Measurements from ENCODE around the gene RPP30.
"Not testable (repeated sequence)": the region's sequence is repeated elsewhere in the genome, so short reads cannot be mapped to it uniquely, and the experiment has no call there.

The RPP30 gene

DNA sequence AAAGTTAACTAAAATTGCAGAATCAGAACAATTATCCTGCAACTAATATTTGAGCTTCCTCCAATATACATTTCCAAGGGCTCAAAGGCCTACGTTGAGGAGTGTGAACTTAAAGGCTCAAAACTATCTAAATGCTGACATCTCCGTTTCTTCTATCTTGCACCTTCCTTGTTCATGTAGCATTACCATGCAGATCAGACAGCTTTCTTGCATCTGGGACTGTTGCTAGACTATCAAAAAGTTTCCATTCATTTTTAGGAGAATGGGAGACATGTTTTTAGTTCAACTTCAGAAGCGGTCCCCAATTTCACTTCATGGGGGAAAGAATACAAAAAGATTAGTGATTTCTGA is 46.2 kb downstream of the RPP30 start:
- DNase-seq, result no peak

GRCh38 chr10:90919683-90920574 is 48.2 kb downstream of the RPP30 start:
- DNase-seq, result no peak

GRCh38 chr10:90920986-90921666 is 49.4 kb downstream of the RPP30 start, which contains the start of gene ANKRD1:
TSS of gene ANKRD1 (minus strand) at chr10:90921087. CDS start at chr10:90921027, 60 bp downstream.
- no peak for DNase-seq

DNA sequence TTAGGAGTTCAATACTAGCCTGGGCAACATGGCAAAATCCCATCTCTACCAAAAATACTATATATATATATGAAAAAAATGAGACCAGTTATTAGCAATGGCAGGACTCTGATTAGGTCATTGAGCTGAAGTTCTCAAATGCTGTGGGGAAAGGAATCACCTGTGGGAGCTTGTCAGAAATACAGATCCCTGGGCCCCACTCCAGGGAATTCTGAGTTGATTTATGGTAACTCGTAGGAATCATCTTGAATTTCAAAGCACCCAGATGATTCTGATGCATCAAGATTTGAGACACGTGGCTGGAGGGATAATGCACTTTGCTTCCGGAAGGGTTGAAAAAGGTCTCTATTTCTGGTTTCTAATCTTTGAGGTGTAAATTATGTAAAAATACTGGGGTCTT is 50.1 kb downstream of the RPP30 start:
- no peak for DNase-seq

DNA sequence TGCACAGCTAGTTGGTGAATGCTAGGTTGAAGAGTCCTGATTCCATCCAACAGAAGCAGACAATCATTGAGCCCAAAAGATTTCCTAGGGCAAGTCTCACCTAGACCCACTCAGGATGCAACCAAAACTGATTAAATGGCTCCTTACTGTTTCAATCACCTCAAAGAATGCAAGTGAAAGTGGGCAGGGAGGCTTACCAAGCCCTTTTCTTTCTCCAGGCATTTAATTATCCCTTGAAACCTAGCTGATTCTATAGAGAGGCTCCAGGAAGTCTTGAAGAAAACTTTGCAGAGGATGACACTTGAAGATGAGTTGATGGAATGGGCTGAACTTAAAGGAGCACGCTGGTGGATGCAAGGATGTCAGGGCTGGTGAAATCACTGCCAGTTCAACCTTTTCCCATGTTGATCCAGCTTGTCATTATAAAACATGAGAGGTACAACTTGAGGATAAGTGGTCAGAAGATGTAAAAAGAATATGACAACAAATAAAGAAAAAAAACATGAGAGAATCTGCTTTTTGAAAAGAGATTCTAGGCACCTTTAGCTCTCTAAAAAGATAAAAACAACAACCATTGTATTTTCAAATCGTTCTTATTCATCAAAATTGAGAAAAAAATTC is 51.4 kb downstream of the RPP30 start:
- no peak for DNase-seq

- no peak for DNase-seq
Measured at GRCh38 chr10:90924552-90924951, 52.8 kb downstream of the RPP30 start.

DNA sequence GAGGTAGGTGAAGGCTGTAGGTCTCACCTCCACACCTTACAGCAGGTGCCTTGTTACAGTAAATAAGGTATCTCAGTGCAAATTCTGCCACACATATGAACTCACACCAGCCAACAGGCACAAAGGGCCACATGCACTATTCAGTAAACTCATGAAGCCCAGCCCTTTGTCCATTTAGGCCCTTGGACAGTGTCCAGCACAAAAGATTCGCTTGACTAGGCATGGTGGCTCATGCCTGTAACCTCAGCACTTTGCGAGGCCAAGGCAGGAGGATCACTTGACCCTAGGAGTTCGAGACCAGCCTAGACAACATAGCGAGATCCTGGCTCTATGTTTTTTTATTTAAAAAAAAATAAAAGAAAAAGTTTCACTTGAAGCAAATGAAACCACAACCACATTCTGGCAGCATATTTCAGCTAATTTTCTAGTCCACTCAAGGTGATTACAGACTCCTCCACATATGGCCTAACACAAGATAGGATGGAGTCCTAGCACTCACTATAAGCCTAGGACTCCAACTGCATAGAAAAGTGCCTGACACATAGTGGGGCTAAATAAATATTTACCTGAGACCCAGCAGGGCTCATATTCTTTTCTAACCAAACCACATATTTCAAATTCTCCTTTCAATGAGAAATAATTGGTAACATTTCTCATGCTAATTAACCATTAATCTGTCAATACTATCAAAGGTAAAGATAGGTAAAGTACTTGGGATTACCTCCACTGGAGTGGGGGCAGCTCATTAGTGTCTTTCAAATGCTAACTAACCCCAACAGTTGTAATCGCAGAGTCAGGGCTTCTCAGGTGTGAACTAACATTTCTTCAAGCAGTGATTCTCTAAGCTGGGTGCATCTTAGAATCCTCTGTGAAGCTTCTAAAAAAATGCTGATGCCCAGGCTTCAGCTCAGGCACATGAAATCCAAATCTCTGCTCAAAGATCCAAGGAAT is 53.6 kb downstream of the RPP30 start:
- no peak for DNase-seq

GRCh38 chr10:90927293-90927692 is 55.5 kb downstream of the RPP30 start:
- no peak for DNase-seq

DNA sequence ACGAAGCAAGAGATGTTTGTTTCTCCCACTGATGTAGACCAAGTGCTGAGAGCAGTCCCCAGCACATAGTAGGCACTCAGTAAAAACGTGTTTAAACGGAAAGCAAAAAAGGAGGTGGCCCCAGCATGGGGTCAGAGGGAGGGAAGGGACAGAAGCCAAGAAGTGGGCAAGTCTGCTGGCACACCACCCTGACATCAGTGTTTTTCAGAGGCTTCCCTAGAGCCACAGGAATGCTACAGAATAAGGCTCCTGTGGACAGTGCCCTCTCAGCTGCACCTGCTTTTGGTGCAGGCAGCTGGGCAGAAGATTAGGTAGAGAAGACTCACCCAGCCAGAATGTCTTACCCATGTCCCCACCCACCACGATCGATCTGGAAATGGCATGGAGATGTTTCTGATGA is 57.4 kb downstream of the RPP30 start:
- DNase-seq, result no peak

DNA sequence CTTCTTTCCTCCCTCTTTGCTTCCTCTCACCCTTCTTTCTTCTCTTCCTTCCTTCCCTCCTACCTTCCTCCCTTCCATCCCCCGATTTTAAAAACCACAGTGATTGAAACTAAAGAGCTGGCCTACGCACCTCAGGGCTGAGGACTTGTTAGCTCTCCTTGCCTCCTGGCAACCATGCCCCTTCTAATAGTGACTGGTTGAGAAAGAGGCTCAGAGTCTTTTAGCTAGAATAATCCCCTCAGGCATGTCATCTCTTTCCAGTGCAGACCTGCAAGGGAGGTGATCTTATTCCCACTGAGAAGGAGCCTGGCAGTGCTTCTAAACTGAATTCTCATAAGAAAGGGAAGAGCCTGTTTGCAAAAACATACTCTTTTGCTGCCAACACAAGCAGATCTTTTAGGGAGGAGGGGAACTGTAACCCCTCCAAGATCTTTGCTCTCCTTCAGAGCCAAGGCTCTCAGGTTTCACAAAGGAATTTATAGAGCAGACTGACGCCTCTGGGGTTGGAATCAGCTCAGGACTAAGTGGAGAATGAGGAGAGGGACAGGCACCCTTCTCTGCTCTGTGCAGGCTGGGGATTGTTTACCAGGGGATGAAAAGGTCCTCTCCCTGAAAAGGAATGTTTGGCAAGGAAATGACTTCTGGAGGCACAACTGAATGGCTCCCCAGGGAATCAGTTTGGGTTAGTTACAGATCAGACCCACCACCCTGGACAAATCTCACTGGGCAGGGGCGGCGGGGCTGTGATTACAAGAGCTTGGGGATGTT is 58.5 kb downstream of the RPP30 start:
- DNase-seq, result no peak

DNA sequence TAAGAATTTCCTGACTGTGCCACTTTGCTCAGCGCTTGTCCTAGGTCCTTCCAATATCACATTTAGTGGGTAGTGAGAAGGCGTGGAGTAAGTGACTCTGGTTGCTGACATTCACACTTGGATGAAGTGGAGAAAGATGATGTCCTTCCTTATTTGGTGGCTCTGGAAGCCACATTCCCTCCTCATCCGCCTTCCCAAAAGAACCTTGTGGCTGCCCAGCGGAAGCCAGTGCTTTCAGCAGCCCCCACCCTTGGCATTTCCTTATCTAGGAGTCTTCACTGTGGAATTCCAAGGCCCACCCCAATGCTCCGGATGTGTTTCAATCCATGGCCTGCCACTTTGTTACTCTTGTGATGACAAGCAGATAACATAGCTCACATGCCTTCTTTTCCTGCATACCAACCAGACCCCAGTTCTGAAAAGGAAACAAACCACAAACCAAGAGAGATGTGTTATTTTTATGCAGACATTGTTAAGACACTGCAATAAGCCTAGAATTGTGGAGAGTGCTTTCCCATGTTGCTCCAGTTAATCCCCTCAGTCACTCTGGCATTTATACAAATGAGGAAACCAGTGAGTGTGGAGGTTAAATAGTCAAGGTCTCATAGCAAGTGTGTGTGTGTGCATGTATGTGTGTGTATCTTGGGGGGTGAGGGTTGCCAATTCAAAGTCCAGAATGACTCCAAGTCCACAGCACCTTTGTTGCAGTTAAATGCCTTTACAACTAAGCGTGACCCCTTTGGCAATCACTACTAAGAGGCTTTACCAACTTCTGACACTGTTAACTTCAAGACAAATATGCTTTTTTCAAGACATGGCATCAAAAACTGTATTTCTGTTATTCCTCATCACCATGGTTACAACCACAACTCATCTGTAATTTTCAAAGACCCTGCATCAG is 59.4 kb downstream of the RPP30 start:
- DNase-seq, result no peak

GRCh38 chr10:90935581-90936275 is 64.0 kb downstream of the RPP30 start:
- no peak for DNase-seq

DNA sequence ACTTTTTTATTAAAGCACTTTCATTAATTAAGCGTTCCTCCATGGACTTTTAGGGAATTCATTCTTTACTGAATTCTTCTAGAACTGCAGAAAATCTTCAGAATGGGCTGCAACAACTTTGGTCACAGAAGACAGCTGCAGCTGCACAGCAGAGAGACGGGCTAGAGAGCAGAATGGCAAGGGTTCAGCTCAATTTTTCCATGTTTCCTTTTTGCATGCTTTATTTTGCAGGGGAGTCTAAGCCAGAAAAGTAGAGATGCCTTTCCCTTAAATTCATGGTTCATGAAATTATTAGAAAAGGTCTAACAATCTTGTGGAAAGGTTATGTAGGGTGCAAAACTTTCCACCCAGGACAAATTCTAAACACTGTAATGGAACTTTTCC is 64.5 kb downstream of the RPP30 start:
- no peak for DNase-seq

GRCh38 chr10:90937645-90938258 is 66.0 kb downstream of the RPP30 start:
- no peak for DNase-seq

DNA sequence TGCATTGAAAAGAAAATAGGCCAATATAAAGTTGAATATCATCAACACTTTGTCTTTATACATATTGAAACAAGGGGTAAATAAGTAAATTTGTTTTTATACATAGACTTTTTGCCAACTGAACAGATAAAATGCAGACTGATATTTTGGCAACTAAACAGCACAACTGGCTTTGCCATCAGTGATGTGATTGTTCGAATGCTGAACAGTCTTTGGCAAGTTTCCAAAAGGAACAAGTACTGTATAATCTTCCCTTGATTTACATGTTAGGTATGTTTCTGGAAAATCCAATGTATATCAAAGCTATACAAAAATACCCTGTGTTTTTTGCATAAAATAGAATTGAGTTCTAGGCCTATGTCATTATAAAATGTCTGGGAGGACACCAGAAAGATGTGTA is 67.3 kb downstream of the RPP30 start:
- no peak for DNase-seq

- DNase-seq, result no peak
Measured at GRCh38 chr10:90939648-90940047, 67.9 kb downstream of the RPP30 start.

- DNase-seq, result not testable (repeated sequence)
Measured at GRCh38 chr10:90942980-90943379, 71.2 kb downstream of the RPP30 start.

DNA sequence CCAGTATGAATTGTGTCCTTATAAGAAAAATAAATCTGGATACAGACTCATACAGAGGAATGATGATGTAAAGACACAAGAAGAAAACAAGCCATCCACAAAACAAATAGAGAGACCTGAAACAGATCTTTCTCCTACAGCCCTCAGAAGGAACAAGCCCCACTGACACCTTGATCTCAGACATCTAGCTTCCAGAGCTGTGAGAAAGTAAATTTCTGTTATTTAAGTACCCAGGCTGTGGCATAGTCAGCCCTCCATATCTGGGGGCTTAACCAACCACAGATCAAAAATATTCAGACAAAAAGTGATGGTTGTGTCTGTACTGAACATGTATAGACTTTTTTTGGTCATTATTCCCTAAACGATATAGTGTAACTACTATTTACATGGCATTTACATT is 73.0 kb downstream of the RPP30 start:
- peak; percentile 52 for DNase-seq

DNA sequence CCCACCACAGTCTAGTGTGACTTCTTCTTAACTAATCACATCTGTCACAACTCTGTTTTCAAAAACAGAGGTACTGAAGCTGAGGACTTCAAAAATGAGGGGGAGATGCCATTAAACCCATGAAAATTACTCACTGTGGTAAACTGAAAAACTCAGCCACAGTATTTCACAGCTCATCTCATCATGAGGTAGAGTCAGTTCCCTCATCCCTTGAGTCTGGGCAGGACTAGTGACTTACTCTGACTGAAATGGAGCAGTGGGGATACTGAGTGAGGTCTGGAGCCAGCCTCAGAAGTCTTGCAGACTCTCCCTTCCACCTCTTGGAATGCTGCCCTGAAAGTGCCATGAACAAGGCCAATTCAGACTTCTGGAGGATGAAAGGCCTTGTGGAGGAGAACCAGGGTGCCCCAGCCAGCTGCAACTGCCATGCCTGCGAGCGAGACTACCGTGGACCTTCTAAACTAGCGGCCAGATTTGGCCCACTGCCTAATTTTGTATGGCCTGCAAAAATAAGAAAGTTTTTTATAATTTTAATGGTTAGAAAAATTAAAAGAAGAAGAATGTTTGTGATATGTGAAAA is 73.8 kb downstream of the RPP30 start:
- DNase-seq, result no peak
